Osteocyte (in vitro differentiated cells): ENCODE data around the gene PIAS3. TPM values are rescaled to one million over a fixed set of nuclear protein-coding genes. Genes with fewer than 3 reads are reported as not detected.
"Not testable (repeated sequence)": the region's sequence is repeated elsewhere in the genome, so short reads cannot be mapped to it uniquely, and the experiment has no call there.

Source experiments
- DNase-seq: peaks from one replicate; pipeline ENCODE4 v3.0.0; 2021; ENCODE audit warnings: mixed read lengths; ENCODE audit not compliant: unreplicated experiment; ENCODE audit errors: extremely low spot score
- H3K27ac Mint-ChIP-seq: one replicate; pipeline ENCODE4 v1.8.0; 2021; ENCODE audit warnings: mild to moderate bottlenecking, mixed read lengths; ENCODE audit not compliant: unreplicated experiment
- H3K27me3 Mint-ChIP-seq: one replicate; pipeline ENCODE4 v1.8.0; 2021; ENCODE audit warnings: mixed read lengths; ENCODE audit not compliant: unreplicated experiment
- H3K36me3 Mint-ChIP-seq: one replicate; pipeline ENCODE4 v1.8.0; 2021; ENCODE audit warnings: mixed read lengths; ENCODE audit not compliant: unreplicated experiment
- H3K4me1 Mint-ChIP-seq: one replicate; pipeline ENCODE4 v1.8.0; 2021; ENCODE audit warnings: mixed read lengths; ENCODE audit not compliant: unreplicated experiment
- H3K4me3 Mint-ChIP-seq: one replicate; pipeline ENCODE4 v1.8.0; 2021; ENCODE audit warnings: mild to moderate bottlenecking, moderate library complexity, mixed read lengths; ENCODE audit not compliant: unreplicated experiment
- H3K9me3 Mint-ChIP-seq: one replicate; pipeline ENCODE4 v1.8.0; 2021; ENCODE audit warnings: mixed read lengths; ENCODE audit not compliant: unreplicated experiment
- CTCF ChIP-seq: fragments of 200-600 bp; sonication (generic); IDR thresholded peaks from 2 replicates; pipeline ENCODE4 v1.5.0; 2021; ENCODE audit warnings: antibody characterized with exemption, mild to moderate bottlenecking, moderate library complexity
- total RNA-seq: library from RNA; stranded (reverse); gene quantifications from 2 replicates; pipeline ENCODE4 v1.2.1, GENCODE V29; 2021

PIAS3 gene
- total RNA-seq, 1 donor from 2014 or later: 48.7 TPM

- H3K9me3 Mint-ChIP-seq: no peaks in the 10 kb centered on the region
- peaks cover 27% of the 10 kb centered on the region for H3K36me3 Mint-ChIP-seq
- H3K4me3 Mint-ChIP-seq: peak within 1 kb of the TSS; percentile 96
- H3K27me3 Mint-ChIP-seq: no peaks in the 10 kb centered on the region
- H3K4me1 Mint-ChIP-seq: peaks cover 21% of the 10 kb centered on the region
- peak; percentile 95 for DNase-seq
- no peak for TF ChIP-seq CTCF
- peak within 1 kb of the TSS; percentile 99 for H3K27ac Mint-ChIP-seq
These were observed 35.0 kb downstream of the PIAS3 start, which contains the start of the genes POLR3C and RNF115 for GRCh38 chr1:145823565-145824498. POLR3C (plus strand) TSS chr1:145824200; CDS start chr1:145825777, 1,577 bp downstream. RNF115 (minus strand) TSS chr1:145824095; CDS start chr1:145823873, 222 bp downstream.

- H3K4me3 Mint-ChIP-seq: peak overlapping the region; percentile 44
- not testable (repeated sequence) for H3K27me3 Mint-ChIP-seq, DNase-seq, H3K9me3 Mint-ChIP-seq, H3K27ac Mint-ChIP-seq
- H3K4me1 Mint-ChIP-seq: peaks cover 21% of the 10 kb centered on the region
- H3K36me3 Mint-ChIP-seq: peaks cover 19% of the 10 kb centered on the region
These were observed 36.0 kb downstream of the PIAS3 start for GRCh38 chr1:145822779-145823331.

- H3K27ac Mint-ChIP-seq: peak overlapping the region; percentile 44
- not testable (repeated sequence) for H3K4me3 Mint-ChIP-seq, H3K4me1 Mint-ChIP-seq, H3K36me3 Mint-ChIP-seq, H3K9me3 Mint-ChIP-seq, DNase-seq, H3K27me3 Mint-ChIP-seq
These were observed 40.8 kb downstream of the PIAS3 start for GRCh38 chr1:145818095-145818494.

- H3K27ac Mint-ChIP-seq, H3K4me3 Mint-ChIP-seq, H3K9me3 Mint-ChIP-seq, H3K4me1 Mint-ChIP-seq, H3K36me3 Mint-ChIP-seq, H3K27me3 Mint-ChIP-seq, DNase-seq: not testable (repeated sequence)
These were observed 45.7 kb downstream of the PIAS3 start for GRCh38 chr1:145812977-145813810.

GRCh38 chr1:145806844-145807243, 52.0 kb downstream of the PIAS3 start:
- Mint-ChIP-seq H3K4me1 (peaks cover 32% of the 10 kb centered on the region), H3K4me3 (no peak overlapping the region), H3K27ac (no peak overlapping the region), H3K9me3 (no peaks in the 10 kb centered on the region), H3K27me3 (no peaks in the 10 kb centered on the region), H3K36me3 (no peaks in the 10 kb centered on the region)
- no peak for TF ChIP-seq CTCF
- DNase-seq: no peak

GRCh38 chr1:145806408-145806807, 52.5 kb downstream of the PIAS3 start:
- H3K4me3 Mint-ChIP-seq: no peak overlapping the region
- no peak overlapping the region for H3K27ac Mint-ChIP-seq
- H3K4me1 Mint-ChIP-seq: peaks cover 32% of the 10 kb centered on the region
- no peak for TF ChIP-seq CTCF
- no peaks in the 10 kb centered on the region for H3K36me3 Mint-ChIP-seq
- no peak for DNase-seq
- no peaks in the 10 kb centered on the region for H3K27me3 Mint-ChIP-seq
- H3K9me3 Mint-ChIP-seq: no peaks in the 10 kb centered on the region
